ENCODE data around the gene GPR150.

GPR150 gene

DNA sequence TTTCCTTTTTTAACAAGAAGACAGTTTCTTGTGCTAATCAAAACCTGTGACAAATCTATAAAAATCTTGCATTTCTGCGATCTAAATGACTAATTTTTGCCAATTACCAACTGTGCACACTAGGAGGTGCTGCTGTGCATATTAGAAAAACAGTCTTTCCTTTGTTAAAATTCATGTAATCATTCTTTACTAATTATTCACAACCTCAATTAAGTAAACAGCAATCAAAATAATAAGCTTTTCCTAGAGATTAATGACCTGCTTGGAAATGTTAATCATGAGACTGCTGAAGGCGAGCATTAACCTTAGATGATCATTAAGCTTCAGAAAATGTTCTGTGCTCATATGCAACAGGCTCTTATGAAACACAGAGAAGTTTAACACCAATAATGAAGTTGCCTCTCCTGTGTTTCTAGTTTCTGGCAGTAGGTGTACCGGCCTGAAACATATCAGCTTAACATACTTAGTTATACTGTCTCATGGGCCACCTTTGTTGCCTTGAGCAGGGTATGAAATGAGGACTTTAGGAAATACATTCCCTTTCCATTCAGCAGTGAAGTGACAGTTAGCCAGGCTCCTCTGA is 44.4 kb downstream of the GPR150 start:
- H3K4me1 ChIP-seq (ENCODE audit: control extremely low read depth in 1 of 4, control insufficient read depth in 4 of 4, insufficient read depth in 4 of 4, low read length in 3 of 4) = peaks cover 0 to 25% (median 14%) of the 10 kb centered on the region in 4 experiments
- no peaks in the 10 kb centered on the region for H3K27me3 ChIP-seq (replicated peaks in 2 of 5; ENCODE audit: control insufficient read depth in 4 of 5, insufficient read depth in 5 of 5, low read length in 4 of 5)
- ChIA-PET POLR2A (no interaction called here), CTCF (interaction anchor here (0.7 to 3.7 kb wide), 35 partner anchors 9 to 1302 kb away, joined by 3 to 24 read pairs (median 5); partner anchors contain the start of genes RFESD and SPATA9)
- no peaks in the 10 kb centered on the region for H3K9me3 ChIP-seq (ENCODE audit: control extremely low read depth in 1 of 5, control insufficient read depth in 4 of 5, insufficient read depth in 2 of 5, low read depth in 1 of 5, low read length in 4 of 5)
- 20% methylated on average over 3 of the region's 3 CpGs for WGBS (ENCODE audit: insufficient coverage)
- no peaks in the 10 kb centered on the region for H3K36me3 ChIP-seq (ENCODE audit: control insufficient read depth in 4 of 4, insufficient read depth in 4 of 4, low read length in 3 of 4)
- DNase-seq = peak; percentile 38 to 68 (median 52)
- H3K4me3 ChIP-seq (ENCODE audit: control insufficient read depth in 1 of 7, extremely low read depth in 1 of 7, insufficient read depth in 4 of 7, low read depth in 2 of 7, low read length in 6 of 7) = no peak overlapping the region
- H3K27ac ChIP-seq (ENCODE audit: insufficient read depth in 1 of 2, low read depth in 1 of 2, low read length in 2 of 2, poor library complexity in 1 of 2, severe bottlenecking in 2 of 2) = no peak overlapping the region

DNA sequence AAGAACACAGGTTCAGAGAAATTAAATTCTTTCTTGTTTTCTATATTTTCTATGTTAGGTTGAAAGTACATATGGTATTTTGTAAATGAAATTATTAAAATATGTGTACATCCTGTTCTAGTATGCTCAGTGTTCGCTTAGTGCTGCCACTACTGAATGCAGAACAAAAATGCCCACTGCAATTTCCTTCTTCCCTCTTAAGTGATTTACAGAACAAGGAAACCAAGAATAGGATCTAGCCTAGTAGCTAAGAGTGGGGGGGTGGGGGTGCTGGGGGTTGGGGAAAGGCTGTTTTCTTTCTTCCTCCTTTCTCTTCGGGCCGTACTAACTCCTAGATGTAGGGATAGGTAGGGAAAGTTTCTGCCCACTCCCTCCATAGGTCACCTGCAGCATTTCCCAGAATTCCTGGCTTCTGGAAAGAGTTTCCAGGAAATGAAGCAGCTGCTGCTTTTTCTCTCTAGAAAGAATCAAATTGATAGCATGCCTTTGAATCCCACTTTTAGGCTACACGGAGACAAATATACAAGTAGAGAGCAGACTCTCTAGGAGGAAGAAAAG is 47.3 kb downstream of the GPR150 start:
- Histone ChIP-seq H3K36me3 (ENCODE audit: control insufficient read depth in 4 of 4, insufficient read depth in 4 of 4, low read length in 3 of 4) (no peaks in the 10 kb centered on the region), H3K27ac (ENCODE audit: insufficient read depth in 1 of 2, low read depth in 1 of 2, low read length in 2 of 2, poor library complexity in 1 of 2, severe bottlenecking in 2 of 2) (no peak overlapping the region), H3K4me1 (ENCODE audit: control extremely low read depth in 1 of 4, control insufficient read depth in 4 of 4, insufficient read depth in 4 of 4, low read length in 3 of 4) (peaks cover 0 to 30% (median 19%) of the 10 kb centered on the region in 4 experiments), H3K4me3 (ENCODE audit: control insufficient read depth in 1 of 7, extremely low read depth in 1 of 7, insufficient read depth in 4 of 7, low read depth in 2 of 7, low read length in 6 of 7) (no peak overlapping the region), H3K27me3 (replicated peaks in 2 of 5; ENCODE audit: control insufficient read depth in 4 of 5, insufficient read depth in 5 of 5, low read length in 4 of 5) (no peaks in the 10 kb centered on the region), H3K9me3 (ENCODE audit: control extremely low read depth in 1 of 5, control insufficient read depth in 4 of 5, insufficient read depth in 2 of 5, low read depth in 1 of 5, low read length in 4 of 5) (no peaks in the 10 kb centered on the region)
- ChIA-PET POLR2A (interaction anchor here (0.6 to 0.7 kb wide), 2 partner anchors 90 to 337 kb away, joined by 3 read pairs; no protein-coding TSS in a partner anchor), CTCF (interaction anchor here (0.6 to 3.1 kb wide), 10 partner anchors 12 to 363 kb away, joined by 3 to 8 read pairs (median 4); partner anchors contain the start of gene RHOBTB3)
- WGBS (ENCODE audit: insufficient coverage) = no CpG with 5 or more reads among the region's 4 CpGs
- peak in 2 of 3 donors; percentile 31 to 43 for DNase-seq

DNA sequence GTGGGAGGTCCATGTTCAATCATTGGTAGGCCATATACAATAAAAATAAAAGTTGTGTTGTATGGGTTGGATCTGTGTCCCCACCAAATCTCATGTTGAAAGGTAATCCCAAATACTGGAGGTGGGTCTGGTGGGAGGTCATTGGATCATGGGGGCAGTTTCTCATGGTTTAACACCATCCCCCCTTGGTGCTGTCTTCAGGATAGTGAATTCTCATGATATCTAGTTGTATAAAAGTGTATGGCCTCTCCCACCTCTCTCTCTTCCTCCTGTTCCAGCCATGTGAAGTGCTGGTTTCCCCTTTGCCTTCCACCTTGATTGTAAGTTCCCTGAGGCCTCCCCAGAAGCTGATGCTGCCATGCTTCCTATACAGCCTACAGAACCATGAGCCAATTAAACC is 47.8 kb downstream of the GPR150 start:
- Histone ChIP-seq H3K9me3 (ENCODE audit: control extremely low read depth in 1 of 5, control insufficient read depth in 4 of 5, insufficient read depth in 2 of 5, low read depth in 1 of 5, low read length in 4 of 5) (no peaks in the 10 kb centered on the region), H3K27me3 (replicated peaks in 2 of 5; ENCODE audit: control insufficient read depth in 4 of 5, insufficient read depth in 5 of 5, low read length in 4 of 5) (no peaks in the 10 kb centered on the region), H3K4me1 (ENCODE audit: control extremely low read depth in 1 of 4, control insufficient read depth in 4 of 4, insufficient read depth in 4 of 4, low read length in 3 of 4) (peaks cover 0 to 32% (median 20%) of the 10 kb centered on the region in 4 experiments), H3K4me3 (ENCODE audit: control insufficient read depth in 1 of 7, extremely low read depth in 1 of 7, insufficient read depth in 4 of 7, low read depth in 2 of 7, low read length in 6 of 7) (no peak overlapping the region), H3K36me3 (ENCODE audit: control insufficient read depth in 4 of 4, insufficient read depth in 4 of 4, low read length in 3 of 4) (no peaks in the 10 kb centered on the region), H3K27ac (ENCODE audit: insufficient read depth in 1 of 2, low read depth in 1 of 2, low read length in 2 of 2, poor library complexity in 1 of 2, severe bottlenecking in 2 of 2) (no peak overlapping the region)
- ChIA-PET POLR2A (interaction anchor here (0.7 kb wide), 1 partner anchor 337 kb away, joined by 3 read pairs; no protein-coding TSS in a partner anchor), CTCF (interaction anchor here (0.6 to 3.1 kb wide), 7 partner anchors 15 to 364 kb away, joined by 3 to 8 read pairs (median 3); partner anchors contain the start of gene RHOBTB3)
- no peak for DNase-seq

DNA sequence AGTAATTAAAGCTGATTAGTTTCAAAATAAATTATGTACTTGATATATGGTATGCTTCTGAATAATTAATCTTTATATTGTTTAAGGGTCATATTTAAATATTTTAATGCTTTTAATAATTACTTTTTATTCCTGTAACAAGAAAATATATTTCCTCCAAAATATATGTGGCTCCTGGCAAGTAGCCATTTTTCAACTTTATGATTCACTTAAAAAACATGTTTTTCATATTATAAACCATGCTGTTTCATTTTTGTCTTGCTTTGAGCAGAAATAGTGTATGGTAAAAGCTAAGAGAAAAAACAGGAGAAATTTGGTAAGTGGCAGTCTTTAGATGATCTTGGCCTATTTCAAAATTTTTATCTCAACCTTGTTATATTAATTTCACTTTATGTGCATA is 48.3 kb downstream of the GPR150 start:
- Histone ChIP-seq H3K9me3 (ENCODE audit: control extremely low read depth in 1 of 5, control insufficient read depth in 4 of 5, insufficient read depth in 2 of 5, low read depth in 1 of 5, low read length in 4 of 5) (no peaks in the 10 kb centered on the region), H3K36me3 (ENCODE audit: control insufficient read depth in 4 of 4, insufficient read depth in 4 of 4, low read length in 3 of 4) (no peaks in the 10 kb centered on the region), H3K27me3 (replicated peaks in 2 of 5; ENCODE audit: control insufficient read depth in 4 of 5, insufficient read depth in 5 of 5, low read length in 4 of 5) (no peaks in the 10 kb centered on the region), H3K27ac (ENCODE audit: insufficient read depth in 1 of 2, low read depth in 1 of 2, low read length in 2 of 2, poor library complexity in 1 of 2, severe bottlenecking in 2 of 2) (no peak overlapping the region), H3K4me3 (ENCODE audit: control insufficient read depth in 1 of 7, extremely low read depth in 1 of 7, insufficient read depth in 4 of 7, low read depth in 2 of 7, low read length in 6 of 7) (no peak overlapping the region), H3K4me1 (ENCODE audit: control extremely low read depth in 1 of 4, control insufficient read depth in 4 of 4, insufficient read depth in 4 of 4, low read length in 3 of 4) (peaks cover 0 to 35% (median 20%) of the 10 kb centered on the region in 4 experiments)
- no peak for DNase-seq
- POLR2A ChIA-PET = no interaction called here
- CTCF ChIA-PET = interaction anchor here (1.3 to 3.1 kb wide), 6 partner anchors 15 to 178 kb away, joined by 3 to 10 read pairs (median 6); partner anchors contain the start of gene RHOBTB3

DNA sequence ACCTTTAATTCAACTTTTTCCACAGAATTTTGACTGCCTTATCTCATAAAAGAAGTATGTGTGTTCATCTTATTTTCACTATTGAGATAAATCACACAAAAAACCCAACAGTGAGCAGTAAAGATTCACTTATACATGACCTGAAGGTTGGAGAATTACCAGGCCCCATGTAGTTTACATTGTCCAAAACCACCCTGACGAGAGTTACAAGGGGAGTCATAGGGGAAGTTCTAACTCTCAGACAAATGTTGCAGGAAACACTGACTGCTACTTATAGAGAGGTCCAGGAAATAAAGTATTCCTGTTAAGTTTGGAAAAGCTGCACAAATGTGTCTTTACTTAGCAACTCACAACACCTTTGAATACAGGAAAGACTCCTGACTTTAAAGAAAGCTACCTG is 48.8 kb downstream of the GPR150 start:
- ChIA-PET CTCF (interaction anchor here (1.7 to 2.9 kb wide), 3 partner anchors 16 to 62 kb away, joined by 5 to 10 read pairs (median 6); partner anchors contain the start of gene RHOBTB3), POLR2A (no interaction called here)

DNA sequence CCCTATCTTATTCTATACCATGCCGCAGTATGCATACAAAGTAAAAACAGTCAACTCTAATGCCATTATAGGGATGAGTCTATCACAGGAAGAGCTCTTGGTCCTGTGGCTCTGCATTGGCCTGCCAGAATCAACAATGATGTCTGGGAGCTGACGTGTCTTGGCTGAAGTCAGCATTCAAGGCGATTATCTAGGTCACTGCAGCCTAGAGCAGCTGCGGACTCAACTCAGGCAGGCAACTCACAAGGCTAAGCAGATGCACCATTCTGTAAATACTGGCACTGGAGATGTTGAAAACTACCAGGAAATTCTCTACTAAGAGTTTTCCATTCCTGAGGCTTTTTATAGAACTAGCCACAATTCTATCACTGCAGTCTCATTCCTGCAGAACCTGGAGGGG is 49.7 kb downstream of the GPR150 start:
- DNase-seq = no peak
- no peak overlapping the region for H3K4me3 ChIP-seq (ENCODE audit: control insufficient read depth in 1 of 7, extremely low read depth in 1 of 7, insufficient read depth in 4 of 7, low read depth in 2 of 7, low read length in 6 of 7)
- H3K9me3 ChIP-seq (ENCODE audit: control extremely low read depth in 1 of 5, control insufficient read depth in 4 of 5, insufficient read depth in 2 of 5, low read depth in 1 of 5, low read length in 4 of 5) = no peaks in the 10 kb centered on the region
- ChIA-PET CTCF (interaction anchor here (0.9 to 3.1 kb wide), 7 partner anchors 8 to 179 kb away, joined by 3 to 10 read pairs (median 5); partner anchors contain the start of gene RFESD), POLR2A (no interaction called here)
- peaks cover 0 to 32% (median 18%) of the 10 kb centered on the region in 4 experiments for H3K4me1 ChIP-seq (ENCODE audit: control extremely low read depth in 1 of 4, control insufficient read depth in 4 of 4, insufficient read depth in 4 of 4, low read length in 3 of 4)
- no peaks in the 10 kb centered on the region for H3K36me3 ChIP-seq (ENCODE audit: control insufficient read depth in 4 of 4, insufficient read depth in 4 of 4, low read length in 3 of 4)
- WGBS (ENCODE audit: insufficient coverage) = 96% methylated on average over 4 of the region's 4 CpGs
- H3K27ac ChIP-seq (ENCODE audit: insufficient read depth in 1 of 2, low read depth in 1 of 2, low read length in 2 of 2, poor library complexity in 1 of 2, severe bottlenecking in 2 of 2) = no peak overlapping the region
- H3K27me3 ChIP-seq (replicated peaks in 2 of 5; ENCODE audit: control insufficient read depth in 4 of 5, insufficient read depth in 5 of 5, low read length in 4 of 5) = no peaks in the 10 kb centered on the region

More for the DNA sequence above, 48.8 kb downstream of the GPR150 start:
- Histone ChIP-seq H3K27me3 (replicated peaks in 2 of 5; ENCODE audit: control insufficient read depth in 4 of 5, insufficient read depth in 5 of 5, low read length in 4 of 5) (no peaks in the 10 kb centered on the region), H3K9me3 (ENCODE audit: control extremely low read depth in 1 of 5, control insufficient read depth in 4 of 5, insufficient read depth in 2 of 5, low read depth in 1 of 5, low read length in 4 of 5) (no peaks in the 10 kb centered on the region), H3K27ac (ENCODE audit: insufficient read depth in 1 of 2, low read depth in 1 of 2, low read length in 2 of 2, poor library complexity in 1 of 2, severe bottlenecking in 2 of 2) (no peak overlapping the region), H3K4me3 (ENCODE audit: control insufficient read depth in 1 of 7, extremely low read depth in 1 of 7, insufficient read depth in 4 of 7, low read depth in 2 of 7, low read length in 6 of 7) (no peak overlapping the region), H3K36me3 (ENCODE audit: control insufficient read depth in 4 of 4, insufficient read depth in 4 of 4, low read length in 3 of 4) (no peaks in the 10 kb centered on the region), H3K4me1 (ENCODE audit: control extremely low read depth in 1 of 4, control insufficient read depth in 4 of 4, insufficient read depth in 4 of 4, low read length in 3 of 4) (peaks cover 0 to 35% (median 20%) of the 10 kb centered on the region in 4 experiments)
- no CpG with 5 or more reads among the region's 1 CpG for WGBS (ENCODE audit: insufficient coverage)
- peak in 2 of 3 donors; percentile 26 to 31 for DNase-seq

DNA sequence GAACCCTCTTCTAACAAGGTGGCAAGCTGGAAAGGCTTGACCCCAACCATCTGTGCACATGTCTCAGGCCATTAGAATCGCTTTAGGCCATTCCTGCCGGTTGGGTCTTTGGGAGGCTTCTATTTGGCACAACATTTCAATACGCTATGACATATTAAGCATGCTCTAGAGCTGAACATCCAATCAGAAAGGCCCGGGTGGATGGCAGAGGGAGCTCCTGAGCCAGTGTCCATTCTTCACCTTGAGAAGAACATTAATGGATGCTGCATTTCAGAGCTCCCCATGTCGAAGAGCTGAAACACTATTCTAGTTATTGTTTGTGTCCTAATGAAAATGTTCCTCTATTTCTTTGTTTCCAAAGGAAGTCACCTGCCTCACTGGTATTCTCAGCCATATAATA is 50.1 kb downstream of the GPR150 start:
- no peak for DNase-seq
- H3K4me3 ChIP-seq (ENCODE audit: control insufficient read depth in 1 of 7, extremely low read depth in 1 of 7, insufficient read depth in 4 of 7, low read depth in 2 of 7, low read length in 6 of 7) = no peak overlapping the region
- H3K9me3 ChIP-seq (ENCODE audit: control extremely low read depth in 1 of 5, control insufficient read depth in 4 of 5, insufficient read depth in 2 of 5, low read depth in 1 of 5, low read length in 4 of 5) = no peaks in the 10 kb centered on the region
- H3K36me3 ChIP-seq (ENCODE audit: control insufficient read depth in 4 of 4, insufficient read depth in 4 of 4, low read length in 3 of 4) = no peaks in the 10 kb centered on the region
- 95% methylated on average over 4 of the region's 5 CpGs for WGBS (ENCODE audit: insufficient coverage)
- ChIA-PET CTCF (interaction anchor here (0.8 to 3.1 kb wide), 10 partner anchors 9 to 178 kb away, joined by 3 to 10 read pairs (median 4); partner anchors contain the start of gene RFESD), POLR2A (no interaction called here)
- no peak overlapping the region for H3K27ac ChIP-seq (ENCODE audit: insufficient read depth in 1 of 2, low read depth in 1 of 2, low read length in 2 of 2, poor library complexity in 1 of 2, severe bottlenecking in 2 of 2)
- H3K27me3 ChIP-seq (replicated peaks in 2 of 5; ENCODE audit: control insufficient read depth in 4 of 5, insufficient read depth in 5 of 5, low read length in 4 of 5) = no peaks in the 10 kb centered on the region
- H3K4me1 ChIP-seq (ENCODE audit: control extremely low read depth in 1 of 4, control insufficient read depth in 4 of 4, insufficient read depth in 4 of 4, low read length in 3 of 4) = peaks cover 0 to 30% (median 17%) of the 10 kb centered on the region in 4 experiments

Data from common myeloid progenitor, CD34-positive (primary cell).